ENCODE measurements around the gene GFRA1. TPM values are rescaled to one million over a fixed set of nuclear protein-coding genes. Genes with fewer than 3 reads are reported as not detected.

GFRA1 gene
- total RNA-seq, 4 donors from 2014 or later: 1.8 to 21.4 (median 12.1) TPM

GRCh38 chr10:116098411-116099022 is 174.5 kb downstream of the GFRA1 start:
- Histone ChIP-seq H3K4me1 (no peaks in the 10 kb centered on the region), H3K9me3 (no peaks in the 10 kb centered on the region), H3K4me3 (no peak overlapping the region), H3K27me3 (no peaks in the 10 kb centered on the region), H3K36me3 (no peaks in the 10 kb centered on the region), H3K27ac (no peak overlapping the region)
- DNase-seq: no peak
- TF ChIP-seq POLR2A (IDR thresholded peaks at IDR 0.05) (no peak), CTCF (IDR thresholded peaks at IDR 0.05) (no peak)

GRCh38 chr10:116097239-116097784 is 175.7 kb downstream of the GFRA1 start:
- Histone ChIP-seq H3K9me3 (no peaks in the 10 kb centered on the region), H3K4me1 (no peaks in the 10 kb centered on the region), H3K27me3 (no peaks in the 10 kb centered on the region), H3K4me3 (no peak overlapping the region), H3K36me3 (no peaks in the 10 kb centered on the region), H3K27ac (no peak overlapping the region)
- DNase-seq: no peak
- TF ChIP-seq CTCF (IDR thresholded peaks at IDR 0.05) (no peak), POLR2A (IDR thresholded peaks at IDR 0.05) (no peak)

DNA sequence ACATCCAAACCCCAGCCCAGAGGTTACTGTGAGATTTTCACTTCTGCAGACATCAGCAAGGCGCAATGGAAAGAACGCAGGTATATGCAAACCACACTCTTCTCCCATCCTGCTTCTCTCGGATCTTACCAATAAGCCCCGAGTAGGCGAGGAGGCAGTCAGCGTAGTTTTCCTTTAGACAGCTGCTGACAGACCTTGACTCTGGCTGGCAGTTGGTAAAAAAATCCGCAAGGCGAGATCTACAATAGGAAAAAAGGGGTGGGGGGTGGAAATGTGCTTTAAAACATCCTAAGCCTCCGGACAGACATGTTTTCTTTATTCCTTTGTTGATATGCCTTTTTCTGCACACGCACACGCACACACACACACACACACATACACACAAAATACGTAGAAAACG is 176.5 kb downstream of the GFRA1 start:
- Histone ChIP-seq H3K9me3 (no peaks in the 10 kb centered on the region), H3K27ac (no peak overlapping the region), H3K36me3 (no peaks in the 10 kb centered on the region), H3K27me3 (no peaks in the 10 kb centered on the region), H3K4me1 (no peaks in the 10 kb centered on the region), H3K4me3 (no peak overlapping the region)
- DNase-seq: no peak
- no peak for TF ChIP-seq POLR2A (IDR thresholded peaks at IDR 0.05)
- no peak for TF ChIP-seq CTCF (IDR thresholded peaks at IDR 0.05)

DNA sequence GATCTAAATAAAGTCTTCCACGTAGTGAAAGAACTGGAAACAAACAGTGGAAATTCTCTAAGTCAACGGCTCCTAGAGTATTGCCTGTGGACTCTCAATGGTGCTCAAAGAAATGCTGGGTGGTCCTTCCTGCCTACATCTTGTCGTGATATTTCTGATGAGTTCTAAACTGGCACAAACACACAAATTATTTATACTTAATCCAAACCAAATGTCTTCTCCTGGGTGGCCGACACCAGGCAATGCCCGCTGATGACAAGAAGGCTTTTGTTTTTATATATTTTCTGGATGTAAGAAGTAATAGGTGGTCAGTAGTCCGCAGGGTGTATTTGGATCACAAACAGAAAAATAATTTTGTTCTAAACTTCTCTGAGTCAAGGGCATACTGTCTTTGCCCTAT is 178.7 kb downstream of the GFRA1 start:
- TF ChIP-seq POLR2A (IDR thresholded peaks at IDR 0.05) (no peak), CTCF (IDR thresholded peaks at IDR 0.05) (no peak)
- no peaks in the 10 kb centered on the region for H3K36me3 ChIP-seq
- H3K4me1 ChIP-seq: no peaks in the 10 kb centered on the region
- no peaks in the 10 kb centered on the region for H3K9me3 ChIP-seq
- H3K27ac ChIP-seq: no peak overlapping the region
- DNase-seq: no peak
- no peak overlapping the region for H3K4me3 ChIP-seq
- H3K27me3 ChIP-seq: no peaks in the 10 kb centered on the region

- DNase-seq: no peak
- Histone ChIP-seq H3K4me3 (no peak overlapping the region), H3K36me3 (no peaks in the 10 kb centered on the region), H3K4me1 (no peaks in the 10 kb centered on the region), H3K27me3 (no peaks in the 10 kb centered on the region), H3K9me3 (no peaks in the 10 kb centered on the region), H3K27ac (no peak overlapping the region)
- TF ChIP-seq CTCF (IDR thresholded peaks at IDR 0.05) (no peak), POLR2A (IDR thresholded peaks at IDR 0.05) (no peak)
Observed at GRCh38 chr10:116093031-116093430, 180.0 kb downstream of the GFRA1 start.

Measured in Peyer's patch (tissue), 4 donors.